GM13976 (cell line): ENCODE measurements around the gene PCED1B.

Experiments
- DNase-seq: peaks from one replicate; pipeline ENCODE4 v3.0.0; 2012; ENCODE audit warnings: low spot score
- CTCF ChIP-seq: IDR thresholded peaks from 2 replicates; pipeline ENCODE4 v1.5.1; 2012; ENCODE audit warnings: borderline replicate concordance, mild to moderate bottlenecking; ENCODE audit not compliant: insufficient read depth; ENCODE audit errors: extremely low read depth, missing control alignments, control extremely low read depth
- in situ Hi-C: fragments of 300-500 bp; cut with MboI; formaldehyde crosslinking; loops from one replicate; pipeline ENCODE4 v1.12.0; 2022; ENCODE audit warnings: low sequenced_read_pairs, mixed read lengths, inconsistent platforms; ENCODE audit not compliant: unreplicated experiment

PCED1B gene

GRCh38 chr12:47205532-47206449, 126.4 kb downstream of the PCED1B start:
- in situ Hi-C loops = no loop called here
- TF ChIP-seq CTCF = no peak
- no peak for DNase-seq

- in situ Hi-C loops = no loop called here
- no peak for DNase-seq
- no peak for TF ChIP-seq CTCF
These were observed 127.3 kb downstream of the PCED1B start for GRCh38 chr12:47206450-47207339.

GRCh38 chr12:47207340-47207717, 127.9 kb downstream of the PCED1B start:
- in situ Hi-C loops = no loop called here
- no peak for DNase-seq
- no peak for TF ChIP-seq CTCF

- TF ChIP-seq CTCF = no peak
- DNase-seq = peak; percentile 50
- in situ Hi-C loops = no loop called here
These were observed 128.4 kb downstream of the PCED1B start for GRCh38 chr12:47207829-47208248.

GRCh38 chr12:47209014-47209413, 129.6 kb downstream of the PCED1B start:
- no peak for TF ChIP-seq CTCF
- in situ Hi-C loops = no loop called here
- no peak for DNase-seq

- no peak for DNase-seq
- in situ Hi-C loops = no loop called here
- no peak for TF ChIP-seq CTCF
These were observed 131.4 kb downstream of the PCED1B start for GRCh38 chr12:47210776-47211175.
